Activated T-cell treated with anti-CD3 and anti-CD28 coated beads, Interleukin-2, amount 50 U/mL, for 1 hour (primary cell): ENCODE data around the gene MBOAT1.
"Not testable (repeated sequence)": the region's sequence is repeated elsewhere in the genome, so short reads cannot be mapped to it uniquely, and the experiment has no call there.

ENCODE experiments used
- DNase-seq: peaks from one replicate; pipeline ENCODE4 v3.0.0-alpha.2; 2020

MBOAT1 gene

GRCh38 chr6:20168690-20169089 is 43.6 kb downstream of the MBOAT1 start:
- no peak for DNase-seq

- DNase-seq, result no peak
Measured at GRCh38 chr6:20167601-20168000, 44.7 kb downstream of the MBOAT1 start.

GRCh38 chr6:20166210-20166609 is 46.1 kb downstream of the MBOAT1 start:
- DNase-seq, result no peak

- DNase-seq, result no peak
Measured at GRCh38 chr6:20162515-20162914, 49.8 kb downstream of the MBOAT1 start.

- DNase-seq, result no peak
Measured at GRCh38 chr6:20160541-20161283, 51.6 kb downstream of the MBOAT1 start.

GRCh38 chr6:20159781-20160540 is 52.3 kb downstream of the MBOAT1 start:
- no peak for DNase-seq

GRCh38 chr6:20159098-20159497 is 53.2 kb downstream of the MBOAT1 start:
- no peak for DNase-seq

- no peak for DNase-seq
Measured at GRCh38 chr6:20158676-20159075, 53.6 kb downstream of the MBOAT1 start.

- no peak for DNase-seq
Measured at GRCh38 chr6:20156824-20157223, 55.4 kb downstream of the MBOAT1 start.

- no peak for DNase-seq
Measured at GRCh38 chr6:20154753-20155152, 57.5 kb downstream of the MBOAT1 start.

GRCh38 chr6:20153194-20153593 is 59.1 kb downstream of the MBOAT1 start:
- DNase-seq, result no peak

GRCh38 chr6:20148433-20148832 is 63.8 kb downstream of the MBOAT1 start:
- no peak for DNase-seq

- DNase-seq, result no peak
Measured at GRCh38 chr6:20147469-20147868, 64.8 kb downstream of the MBOAT1 start.

- DNase-seq, result not testable (repeated sequence)
Measured at GRCh38 chr6:20146831-20147230, 65.4 kb downstream of the MBOAT1 start.

- DNase-seq, result no peak
Measured at GRCh38 chr6:20146291-20146690, 66.0 kb downstream of the MBOAT1 start.

- no peak for DNase-seq
Measured at GRCh38 chr6:20142866-20143265, 69.4 kb downstream of the MBOAT1 start.

GRCh38 chr6:20141931-20142330 is 70.3 kb downstream of the MBOAT1 start:
- DNase-seq, result no peak

GRCh38 chr6:20139127-20139963 is 72.9 kb downstream of the MBOAT1 start:
- not testable (repeated sequence) for DNase-seq

- no peak for DNase-seq
Measured at GRCh38 chr6:20137837-20138236, 74.4 kb downstream of the MBOAT1 start.

GRCh38 chr6:20137240-20137639 is 75.0 kb downstream of the MBOAT1 start:
- no peak for DNase-seq

GRCh38 chr6:20135677-20136268 is 76.5 kb downstream of the MBOAT1 start:
- no peak for DNase-seq

GRCh38 chr6:20134613-20135012 is 77.7 kb downstream of the MBOAT1 start:
- no peak for DNase-seq
